T-helper 1 cell treated with Interleukin-12 subunit alpha and Interleukin-12 subunit beta and Interleukin-4 antibody, amounts not matched to agents 30 ng/mL and 1 ng/mL, for 36 hours (primary cell): ENCODE results near the gene SELPLG. TPM values are rescaled to one million over a fixed set of nuclear protein-coding genes. Genes with fewer than 3 reads are reported as not detected.
"Not testable (repeated sequence)": the region's sequence is repeated elsewhere in the genome, so short reads cannot be mapped to it uniquely, and the experiment has no call there.

Experiments used
- intact Hi-C: fragments of 100-400 bp; cut with micrococcal nuclease; formaldehyde crosslinking; loops from one replicate; pipeline ENCODE4 v1.15.1; 2024
- total RNA-seq: library from RNA; stranded (reverse); gene quantifications from 2 replicates; pipeline ENCODE4 v1.2.3, GENCODE V29; 2022

Gene SELPLG
- total RNA-seq, 1 donor from 2014 or later, result 239 TPM

DNA sequence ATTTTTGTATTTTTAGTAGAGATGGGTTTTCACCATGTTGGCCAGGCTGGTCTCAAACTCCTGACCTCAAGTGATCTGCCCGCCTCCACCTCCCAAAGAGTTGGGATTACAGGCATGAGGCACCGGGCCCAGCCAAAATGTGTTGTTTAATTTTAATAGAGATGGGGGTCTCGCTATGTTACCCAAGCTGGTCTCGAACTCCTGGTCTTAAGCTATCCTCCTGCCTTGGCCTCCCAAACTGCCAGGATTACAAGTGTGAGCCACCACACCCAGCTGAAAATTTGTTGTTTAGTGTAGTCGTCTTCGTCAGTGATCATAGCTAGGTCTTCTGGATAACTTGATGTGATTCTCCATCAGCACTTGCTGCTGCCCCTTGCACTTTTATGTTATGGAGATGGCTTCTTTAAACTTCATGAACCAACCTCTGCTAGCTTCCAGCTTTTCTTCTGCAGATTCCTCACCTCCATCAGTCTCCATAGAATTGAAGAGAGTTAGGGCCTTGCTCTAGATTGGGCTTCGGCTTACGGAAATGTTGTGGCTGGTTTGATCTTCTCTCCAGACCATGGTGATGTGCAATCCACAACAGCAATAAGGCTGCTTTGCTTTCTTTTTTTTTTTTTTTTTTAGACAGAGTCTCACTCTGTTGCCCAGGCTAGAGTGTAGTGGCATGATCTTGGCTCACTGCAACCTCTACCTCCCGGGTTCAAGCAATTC is 58.3 kb downstream of the SELPLG start:
- intact Hi-C loops, result no loop called here

DNA sequence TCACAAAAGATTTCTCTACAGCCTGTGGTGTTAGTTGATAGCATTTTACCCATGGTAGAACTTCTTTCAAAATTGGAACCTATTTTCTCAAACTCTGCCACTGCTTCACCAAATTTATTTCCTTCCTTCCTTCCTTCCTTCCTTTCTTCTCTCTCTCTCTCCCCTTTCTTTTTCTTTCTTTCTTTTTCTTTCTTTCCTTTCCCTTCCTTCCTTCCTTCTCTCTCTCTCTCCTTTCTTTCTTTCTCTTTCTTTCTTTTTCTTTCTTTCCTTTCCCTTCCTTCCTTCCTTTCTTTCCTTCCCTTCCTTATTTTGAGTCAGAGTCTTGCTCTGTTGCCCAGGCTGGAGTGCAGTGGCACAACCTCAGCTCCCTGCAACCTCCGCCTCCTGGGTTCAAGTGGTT is 59.4 kb downstream of the SELPLG start:
- intact Hi-C loops, result not testable (repeated sequence)

- intact Hi-C loops, result loop anchor here (1.0 kb wide), 1 partner anchor 44 kb away; no protein-coding TSS in a partner anchor
Observed at GRCh38 chr12:108573317-108573716, 60.4 kb downstream of the SELPLG start.

GRCh38 chr12:108572166-108572790 is 61.4 kb downstream of the SELPLG start:
- intact Hi-C loops, result no loop called here

Other genes with a start within 250 kb of the SELPLG start
- 11.0 and 12.1 TPM in 2 replicates for gene FICD, start 118.6 kb downstream of the SELPLG start, total RNA-seq
- 79.0 and 87.3 TPM in 2 replicates for gene SART3, start 72.7 kb downstream of the SELPLG start, total RNA-seq
- gene ISCU, start 71.3 kb downstream of the SELPLG start, total RNA-seq, result 71.4 and 77.2 TPM in 2 replicates
- gene TMEM119, start 35.8 kb downstream of the SELPLG start, total RNA-seq, result 0.54 and 0.96 TPM in 2 replicates
- gene CORO1C, start 97.6 kb upstream of the SELPLG start, total RNA-seq, result 35.4 and 43.8 TPM in 2 replicates
- 27.4 and 29.1 TPM in 2 replicates for gene SSH1, start 223.7 kb upstream of the SELPLG start, total RNA-seq
- gene DAO, start 246.2 kb upstream of the SELPLG start, total RNA-seq, result not detected in 2 replicates